ENCODE measurements around the gene GLO1. TPM values are rescaled to one million over a fixed set of nuclear protein-coding genes. Genes with fewer than 3 reads are reported as not detected.

The GLO1 gene
- total RNA-seq, 1 donor from 2014 or later: 95.0 TPM

- TF ChIP-seq CTCF (IDR thresholded peaks at IDR 0.05; ENCODE audit: insufficient read depth, low read length, severe bottlenecking): no peak
- no peak overlapping the region for H3K4me3 ChIP-seq (ENCODE audit: low read depth, low read length)
- FAIRE-seq: no peak
- no peaks in the 10 kb centered on the region for H3K36me3 ChIP-seq (ENCODE audit: control insufficient read depth, insufficient read depth, low read length)
- no peak for DNase-seq (ENCODE audit: low read depth)
- no peaks in the 10 kb centered on the region for H3K27me3 ChIP-seq (ENCODE audit: control insufficient read depth, insufficient read depth, low read length)
These were observed 34.0 kb upstream of the GLO1 start for GRCh38 chr6:38736951-38737350.

- TF ChIP-seq CTCF (IDR thresholded peaks at IDR 0.05; ENCODE audit: insufficient read depth, low read length, severe bottlenecking): no peak
- FAIRE-seq: no peak
- DNase-seq (ENCODE audit: low read depth): no peak
These were observed 27.4 kb upstream of the GLO1 start for GRCh38 chr6:38730140-38730862.

GRCh38 chr6:38728203-38728602, 25.3 kb upstream of the GLO1 start:
- TF ChIP-seq CTCF (IDR thresholded peaks at IDR 0.05; ENCODE audit: insufficient read depth, low read length, severe bottlenecking): no peak
- Histone ChIP-seq H3K27me3 (ENCODE audit: control insufficient read depth, insufficient read depth, low read length) (no peaks in the 10 kb centered on the region), H3K4me3 (ENCODE audit: low read depth, low read length) (no peak overlapping the region), H3K36me3 (ENCODE audit: control insufficient read depth, insufficient read depth, low read length) (no peaks in the 10 kb centered on the region)
- DNase-seq (ENCODE audit: low read depth) (no peak), FAIRE-seq (no peak)

More at GRCh38 chr6:38730140-38730862, 27.4 kb upstream of the GLO1 start:
- no peaks in the 10 kb centered on the region for H3K27me3 ChIP-seq (ENCODE audit: control insufficient read depth, insufficient read depth, low read length)
- no peak overlapping the region for H3K4me3 ChIP-seq (ENCODE audit: low read depth, low read length)
- H3K36me3 ChIP-seq (ENCODE audit: control insufficient read depth, insufficient read depth, low read length): no peaks in the 10 kb centered on the region

GRCh38 chr6:38725414-38726183, 22.7 kb upstream of the GLO1 start:
- Histone ChIP-seq H3K4me3 (ENCODE audit: low read depth, low read length) (no peak overlapping the region), H3K36me3 (ENCODE audit: control insufficient read depth, insufficient read depth, low read length) (no peaks in the 10 kb centered on the region), H3K27me3 (ENCODE audit: control insufficient read depth, insufficient read depth, low read length) (no peaks in the 10 kb centered on the region)
- no peak for DNase-seq (ENCODE audit: low read depth)
- no peak for TF ChIP-seq CTCF (IDR thresholded peaks at IDR 0.05; ENCODE audit: insufficient read depth, low read length, severe bottlenecking)
- no peak for FAIRE-seq

- no peaks in the 10 kb centered on the region for H3K27me3 ChIP-seq (ENCODE audit: control insufficient read depth, insufficient read depth, low read length)
- FAIRE-seq (no peak), DNase-seq (ENCODE audit: low read depth) (no peak)
- no peak for TF ChIP-seq CTCF (IDR thresholded peaks at IDR 0.05; ENCODE audit: insufficient read depth, low read length, severe bottlenecking)
- no peaks in the 10 kb centered on the region for H3K36me3 ChIP-seq (ENCODE audit: control insufficient read depth, insufficient read depth, low read length)
- no peak overlapping the region for H3K4me3 ChIP-seq (ENCODE audit: low read depth, low read length)
These were observed 21.4 kb upstream of the GLO1 start for GRCh38 chr6:38724343-38724742.

Data from bronchial epithelial cell (primary cell).